Renal cortical epithelial cell (primary cell): ENCODE data around the gene NHERF1. TPM values are rescaled to one million over a fixed set of nuclear protein-coding genes. Genes with fewer than 3 reads are reported as not detected.
A peak's percentile ranks its signal among the peaks of the same experiment; 100 is the strongest.

Experiments used
- DNase-seq: peaks from one replicate; pipeline ENCODE4 v3.0.0-alpha.2; 2011; ENCODE audit warnings: low read depth
- total RNA-seq: library from RNA; depleted of rRNA; stranded (reverse); fragments of >200 nt; gene quantifications from 2 replicates; pipeline ENCODE4 v1.2.3, GENCODE V29; 2014

Gene NHERF1
- total RNA-seq, result 28.6 and 61.1 TPM in 2 replicates

GRCh38 chr17:74748529-74749278, at the start of gene NHERF1:
NHERF1 (plus strand) TSS chr17:74748628; CDS start chr17:74748847, 219 bp downstream.
- DNase-seq, result peak; percentile 72

GRCh38 chr17:74699236-74699635, 49.2 kb upstream of the NHERF1 start:
- DNase-seq, result no peak

DNA sequence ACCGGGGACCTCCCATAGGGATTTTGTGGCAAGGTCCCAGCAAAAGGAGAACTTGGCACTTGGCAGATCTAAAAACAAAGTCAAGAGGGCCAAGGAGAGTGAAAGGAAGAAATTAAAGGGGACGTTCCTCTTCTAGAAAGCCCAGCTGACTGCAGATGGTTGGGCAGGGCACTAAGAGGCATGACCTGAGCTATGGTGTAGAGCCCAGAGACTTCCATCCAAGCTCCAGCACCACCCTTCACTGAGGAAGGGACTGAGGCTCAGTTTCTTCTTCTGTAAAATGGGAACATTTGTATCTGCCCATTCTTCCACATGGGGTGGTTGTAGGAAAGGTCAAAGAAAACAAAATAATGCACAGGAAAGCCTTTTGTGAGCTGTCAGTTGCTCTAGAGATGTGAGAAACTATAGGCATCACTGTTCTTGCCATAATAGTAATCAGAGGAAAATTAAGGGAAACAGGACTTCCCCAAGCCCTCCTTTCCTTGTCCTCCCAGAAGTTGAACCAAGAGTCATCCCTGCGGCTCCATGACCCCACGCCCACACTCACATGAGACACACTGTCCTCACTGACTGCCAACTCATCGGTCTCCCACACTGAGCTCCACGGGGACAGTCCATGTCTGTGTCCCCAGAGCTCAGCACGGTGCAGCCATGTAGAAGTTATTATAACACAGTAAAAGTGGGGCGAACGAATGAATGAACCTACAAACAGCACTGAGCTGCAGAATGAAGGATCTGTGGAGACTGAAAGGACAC, 46.1 kb upstream of the NHERF1 start:
- DNase-seq, result no peak

DNA sequence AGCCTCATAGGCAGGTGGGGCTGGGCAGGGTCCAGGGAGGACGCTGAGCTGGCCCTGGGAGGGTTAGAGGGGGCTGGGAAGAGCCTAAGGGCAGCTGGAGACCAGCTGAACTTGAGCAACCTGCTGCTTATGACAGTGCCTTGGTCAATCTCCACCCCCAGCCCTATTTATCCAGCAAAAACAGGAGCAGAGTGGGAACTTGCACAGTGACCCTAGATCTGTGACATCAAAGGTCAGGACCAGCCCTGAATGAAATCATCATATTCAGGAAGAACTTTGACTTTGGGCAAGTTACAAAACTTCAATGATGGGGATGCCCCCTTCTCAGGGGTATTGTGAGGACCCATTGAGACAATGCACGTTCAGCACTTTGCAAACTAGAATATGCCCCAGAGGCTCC, 45.1 kb upstream of the NHERF1 start:
- no peak for DNase-seq

DNA sequence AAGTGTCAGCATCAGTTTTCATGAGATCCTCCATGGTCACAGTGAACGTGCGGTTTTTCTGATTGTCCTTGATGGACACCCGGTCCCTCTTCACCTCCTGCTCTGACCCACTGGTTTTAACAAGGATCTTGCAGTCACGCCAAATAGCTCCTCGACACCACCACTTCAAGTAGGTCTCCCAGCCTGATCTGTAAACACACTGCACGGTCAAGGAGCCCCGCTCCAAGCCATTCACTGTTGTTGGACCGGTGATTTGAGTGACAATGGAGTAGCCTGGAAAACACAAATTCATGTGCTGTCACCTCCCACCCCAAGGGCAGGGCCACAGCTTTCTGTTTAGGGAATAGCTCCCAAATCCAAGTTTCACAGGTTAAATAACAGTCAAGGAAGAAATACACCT, 43.9 kb upstream of the NHERF1 start:
- DNase-seq, result no peak

GRCh38 chr17:74711058-74711824, 37.2 kb upstream of the NHERF1 start:
- no peak for DNase-seq

DNA sequence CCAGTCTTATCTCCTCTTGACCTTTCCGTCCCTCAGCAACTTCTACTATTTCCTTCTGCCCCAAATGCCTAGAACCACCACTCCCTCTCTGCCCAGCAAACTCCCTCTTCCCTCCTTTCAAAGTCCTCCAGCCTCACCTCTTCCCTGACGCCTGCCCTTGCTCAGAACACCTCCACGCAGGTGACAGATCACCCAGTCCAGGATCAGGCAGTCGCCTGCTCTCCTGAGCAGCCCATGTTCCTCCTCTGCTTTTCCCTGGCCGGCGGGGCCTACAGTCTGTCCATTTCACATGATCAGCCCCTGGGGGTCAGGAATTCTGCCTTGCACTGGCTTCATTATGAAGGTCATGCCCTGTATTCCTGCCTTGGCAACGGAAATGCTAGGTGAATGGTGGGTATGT, 36.1 kb upstream of the NHERF1 start:
- no peak for DNase-seq

GRCh38 chr17:74712756-74713155, 35.7 kb upstream of the NHERF1 start, which contains the start of gene CD300LF:
CD300LF (minus strand) TSS chr17:74712923; CDS start chr17:74712866, 57 bp downstream.
- DNase-seq, result no peak

GRCh38 chr17:74713171-74713755, 35.2 kb upstream of the NHERF1 start:
- DNase-seq, result no peak

- DNase-seq, result no peak
Observed at GRCh38 chr17:74715144-74715543, 33.3 kb upstream of the NHERF1 start.

DNA sequence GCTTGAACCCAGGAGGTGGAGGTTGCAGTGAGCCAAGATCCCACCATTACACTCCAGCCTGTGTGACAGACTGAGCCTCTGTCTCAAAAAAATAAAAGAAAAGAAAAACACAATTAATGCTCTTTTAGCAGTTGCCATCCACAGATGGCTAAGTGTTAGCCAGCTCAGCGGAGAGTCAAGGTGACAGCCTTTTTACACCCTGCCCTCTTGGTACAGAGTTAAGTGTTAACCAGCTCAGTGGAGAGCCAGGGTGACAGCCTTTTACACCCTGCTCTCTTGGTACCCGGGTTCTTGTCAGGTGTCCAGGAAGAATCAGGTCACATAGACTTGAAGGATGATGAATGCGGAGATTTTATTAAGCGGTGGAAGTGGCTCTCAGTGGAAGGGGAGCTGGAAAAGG, 27.9 kb upstream of the NHERF1 start:
- DNase-seq, result no peak

- no peak for DNase-seq
Observed at GRCh38 chr17:74722782-74723181, 25.6 kb upstream of the NHERF1 start.

GRCh38 chr17:74723891-74724290, 24.5 kb upstream of the NHERF1 start:
- no peak for DNase-seq

- DNase-seq, result no peak
Observed at GRCh38 chr17:74725111-74725510, 23.3 kb upstream of the NHERF1 start.

- DNase-seq, result no peak
Observed at GRCh38 chr17:74728033-74728701, 20.3 kb upstream of the NHERF1 start.

GRCh38 chr17:74728702-74729075, 19.7 kb upstream of the NHERF1 start:
- DNase-seq, result no peak

GRCh38 chr17:74729368-74729767, 19.1 kb upstream of the NHERF1 start:
- DNase-seq, result no peak

GRCh38 chr17:74729866-74730265, 18.6 kb upstream of the NHERF1 start:
- DNase-seq, result no peak

- DNase-seq, result no peak
Observed at GRCh38 chr17:74730491-74731346, 17.7 kb upstream of the NHERF1 start.

DNA sequence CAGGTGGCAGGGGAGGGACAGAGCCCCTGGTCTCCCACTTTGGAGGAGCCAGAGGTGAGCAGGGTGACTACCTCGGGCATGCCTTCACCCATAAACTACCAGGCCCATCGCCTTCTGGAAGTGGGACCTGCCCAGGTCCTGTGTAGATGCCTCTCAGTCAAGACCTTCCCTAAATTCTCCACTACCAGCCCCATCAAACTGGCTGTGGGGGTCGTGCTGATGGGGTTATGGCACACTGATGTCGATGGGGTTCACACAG, 17.2 kb upstream of the NHERF1 start:
- no peak for DNase-seq
